ENCODE results near the gene MS4A5. TPM values are rescaled to one million over a fixed set of nuclear protein-coding genes. Genes with fewer than 3 reads are reported as not detected.

The MS4A5 gene
- total RNA-seq, 2 experiments from 2014 or later = not detected

DNA sequence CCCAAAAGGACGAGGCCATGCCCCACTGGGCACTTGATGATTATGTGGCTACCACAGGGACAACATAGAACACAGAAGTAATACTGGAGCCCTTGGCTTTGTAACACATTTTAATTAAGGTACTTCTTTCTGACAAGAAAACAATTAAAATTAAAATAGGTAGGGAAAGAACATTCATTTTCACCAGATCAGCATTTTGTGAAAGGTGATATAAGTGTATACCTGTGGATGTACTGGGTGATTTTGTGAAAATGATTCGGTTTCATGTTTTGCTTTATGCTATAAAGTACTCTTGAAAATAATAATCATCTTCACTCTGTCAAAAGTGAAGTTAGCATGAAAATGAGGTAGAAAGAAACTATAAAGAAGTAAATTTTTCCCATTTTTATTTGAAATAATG lies 64.1 kb downstream of the MS4A5 start:
- Mint-ChIP-seq H3K4me1 (ENCODE audit: low read depth) (no peaks in the 10 kb centered on the region), H3K9me3 (ENCODE audit: insufficient read depth) (no peaks in the 10 kb centered on the region), H3K27me3 (ENCODE audit: low read depth) (peaks cover 36% of the 10 kb centered on the region), H3K27ac (no peak overlapping the region), H3K4me3 (no peak overlapping the region), H3K36me3 (ENCODE audit: low read depth) (no peaks in the 10 kb centered on the region)
- ChIA-PET POLR2A (no interaction called here), CTCF (no interaction called here)
- no peak for DNase-seq
- ATAC-seq = no peak

Other genes with a start within 250 kb of the MS4A5 start
- gene MS4A6A, start 246.5 kb upstream of the MS4A5 start, total RNA-seq = not detected
- gene MS4A4E, start 186.4 kb upstream of the MS4A5 start, total RNA-seq = not detected
- not detected for gene MS4A4A, start 148.9 kb upstream of the MS4A5 start, total RNA-seq
- not detected for gene MS4A6E, start 102.3 kb upstream of the MS4A5 start, total RNA-seq
- gene MS4A7, start 51.0 kb upstream of the MS4A5 start, total RNA-seq = not detected
- gene MS4A14, start 33.1 kb upstream of the MS4A5 start, total RNA-seq = not detected
- gene MS4A1, start 26.3 kb downstream of the MS4A5 start, total RNA-seq = 1 to 10 TPM in 1 of 2 experiments, under 1 TPM in 1; 0.70 to 1.4 TPM
- not detected for gene MS4A12, start 63.2 kb downstream of the MS4A5 start, total RNA-seq
- gene MS4A13, start 85.8 kb downstream of the MS4A5 start, total RNA-seq = not detected